Esophagus muscularis mucosa (tissue), 4 donors: ENCODE measurements around the gene MEGF9. TPM values are rescaled to one million over a fixed set of nuclear protein-coding genes. Genes with fewer than 3 reads are reported as not detected.

Experiments used
- DNase-seq: peaks from one replicate; pipeline ENCODE4 v3.0.0-alpha.2; 2017; ENCODE audit errors: extremely low spot score
- H3K27ac ChIP-seq, 4 donors: fragments of 200-600 bp; sonication (generic); replicated peaks in 1 of 4; 1 replicate in 3 of 4; 2 replicates in 1 of 4; pipeline ENCODE4 v1.5.1; 2016 to 2019; ENCODE audit warnings: mild to moderate bottlenecking in 1 of 4
- H3K27me3 ChIP-seq, 4 donors: fragments of 200-600 bp; sonication (generic); one replicate each; pipeline versions ENCODE4 v1.5.1 to v1.6.0; 2016 to 2019
- H3K36me3 ChIP-seq, 4 donors: fragments of 200-600 bp; sonication (generic); one replicate each; pipeline ENCODE4 v1.5.1; 2016 to 2019
- H3K4me1 ChIP-seq, 4 donors: fragments of 200-600 bp; sonication (generic); one replicate each; pipeline ENCODE4 v1.5.1; 2016 to 2019
- H3K4me3 ChIP-seq, 4 donors: fragments of 200-600 bp; sonication (generic); 1 replicate in 2 of 4; 2 replicates in 2 of 4; pipeline ENCODE4 v1.5.1; 2016 to 2019; ENCODE audit warnings: mild to moderate bottlenecking in 4 of 4, moderate library complexity in 1 of 4
- H3K9me3 ChIP-seq, 4 donors: fragments of 200-600 bp; sonication (generic); 1 replicate in 3 of 4; 2 replicates in 1 of 4; pipeline ENCODE4 v1.5.1; 2016 to 2019
- EP300 ChIP-seq: sonication (generic); formaldehyde crosslinking; IDR thresholded peaks from one replicate; pipeline ENCODE4 v1.6.1; 2017; ENCODE audit warnings: antibody characterized with exemption
- POLR2A ChIP-seq: fragments of 450-650 bp; IDR thresholded peaks from one replicate; pipeline ENCODE4 v1.6.1; 2017; ENCODE audit warnings: antibody characterized with exemption, moderate library complexity, mild to moderate bottlenecking, low read depth
- POLR2AphosphoS5 ChIP-seq, 2 donors: sonication (generic); formaldehyde crosslinking; IDR thresholded peaks; one replicate each; pipeline ENCODE4 v1.6.1; 2017; ENCODE audit warnings: antibody characterized with exemption in 2 of 2
- WGBS: methylation state at CpG from one replicate; pipeline ENCODE4 v1.1.5; 2018; 5-methylcytosine and 5-hydroxymethylcytosine counted together
- intact Hi-C: fragments of 100-400 bp; cut with DNase I; formaldehyde crosslinking; loops from one replicate; pipeline ENCODE4 v1.15.1; 2023
- total RNA-seq, 4 donors: library from RNA; depleted of rRNA; stranded (reverse); fragments of >200 nt; gene quantifications; one replicate each; pipeline versions ENCODE4 v1.1.0 to v1.2.1, GENCODE V29; 2016
- TF ChIP-seq, protein P1 (sequence below), 3 experiments: fragments of 200-600 bp in 2 of 3; fragments of 450-650 bp in 1 of 3; sonication (generic) in 2 of 3; IDR thresholded peaks; one replicate each; pipeline ENCODE4 v1.5.1; 2017 to 2019; ENCODE audit warnings: antibody characterized with exemption in 3 of 3, mild to moderate bottlenecking in 2 of 3, moderate library complexity in 1 of 3

The MEGF9 gene
- total RNA-seq, 4 donors from 2014 or later = 17.1 to 23.1 (median 18.9) TPM

DNA sequence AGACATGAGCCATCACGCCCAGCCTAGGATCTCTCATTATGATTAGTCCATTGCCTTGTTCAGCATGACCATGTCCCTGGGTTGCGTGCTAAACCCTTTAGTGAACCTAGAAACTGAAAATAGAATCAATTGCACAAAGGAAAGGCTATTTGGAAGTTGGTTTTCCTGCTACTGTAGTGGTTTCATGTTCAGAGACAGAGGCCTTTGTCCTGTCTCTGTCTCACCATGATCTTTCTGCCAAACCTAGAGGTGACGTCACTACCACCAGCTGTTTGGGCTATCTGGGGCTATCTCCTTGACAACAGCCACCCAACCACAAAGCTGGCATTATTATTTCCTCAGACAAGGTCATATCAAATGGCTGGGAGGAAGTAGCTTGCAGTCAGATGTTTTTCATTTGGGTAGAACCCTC lies 130.3 kb downstream of the MEGF9 start:
- Histone ChIP-seq H3K27ac (peak overlapping the region in 2 of 4 donors; percentile 29 to 52), H3K9me3 (no peaks in the 10 kb centered on the region), H3K27me3 (no peaks in the 10 kb centered on the region), H3K4me1 (peaks cover 7 to 15% (median 13%) of the 10 kb centered on the region in 4 donors), H3K36me3 (no peaks in the 10 kb centered on the region), H3K4me3 (no peak overlapping the region)
- WGBS = 60% methylated on average over 3 of the region's 3 CpGs
- intact Hi-C loops = no loop called here
- TF ChIP-seq, protein P1, sequence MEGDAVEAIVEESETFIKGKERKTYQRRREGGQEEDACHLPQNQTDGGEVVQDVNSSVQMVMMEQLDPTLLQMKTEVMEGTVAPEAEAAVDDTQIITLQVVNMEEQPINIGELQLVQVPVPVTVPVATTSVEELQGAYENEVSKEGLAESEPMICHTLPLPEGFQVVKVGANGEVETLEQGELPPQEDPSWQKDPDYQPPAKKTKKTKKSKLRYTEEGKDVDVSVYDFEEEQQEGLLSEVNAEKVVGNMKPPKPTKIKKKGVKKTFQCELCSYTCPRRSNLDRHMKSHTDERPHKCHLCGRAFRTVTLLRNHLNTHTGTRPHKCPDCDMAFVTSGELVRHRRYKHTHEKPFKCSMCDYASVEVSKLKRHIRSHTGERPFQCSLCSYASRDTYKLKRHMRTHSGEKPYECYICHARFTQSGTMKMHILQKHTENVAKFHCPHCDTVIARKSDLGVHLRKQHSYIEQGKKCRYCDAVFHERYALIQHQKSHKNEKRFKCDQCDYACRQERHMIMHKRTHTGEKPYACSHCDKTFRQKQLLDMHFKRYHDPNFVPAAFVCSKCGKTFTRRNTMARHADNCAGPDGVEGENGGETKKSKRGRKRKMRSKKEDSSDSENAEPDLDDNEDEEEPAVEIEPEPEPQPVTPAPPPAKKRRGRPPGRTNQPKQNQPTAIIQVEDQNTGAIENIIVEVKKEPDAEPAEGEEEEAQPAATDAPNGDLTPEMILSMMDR (IDR thresholded peaks at IDR 0.05) = no peak
- TF ChIP-seq POLR2A (no peak), EP300 (no peak)
- no peak for DNase-seq

DNA sequence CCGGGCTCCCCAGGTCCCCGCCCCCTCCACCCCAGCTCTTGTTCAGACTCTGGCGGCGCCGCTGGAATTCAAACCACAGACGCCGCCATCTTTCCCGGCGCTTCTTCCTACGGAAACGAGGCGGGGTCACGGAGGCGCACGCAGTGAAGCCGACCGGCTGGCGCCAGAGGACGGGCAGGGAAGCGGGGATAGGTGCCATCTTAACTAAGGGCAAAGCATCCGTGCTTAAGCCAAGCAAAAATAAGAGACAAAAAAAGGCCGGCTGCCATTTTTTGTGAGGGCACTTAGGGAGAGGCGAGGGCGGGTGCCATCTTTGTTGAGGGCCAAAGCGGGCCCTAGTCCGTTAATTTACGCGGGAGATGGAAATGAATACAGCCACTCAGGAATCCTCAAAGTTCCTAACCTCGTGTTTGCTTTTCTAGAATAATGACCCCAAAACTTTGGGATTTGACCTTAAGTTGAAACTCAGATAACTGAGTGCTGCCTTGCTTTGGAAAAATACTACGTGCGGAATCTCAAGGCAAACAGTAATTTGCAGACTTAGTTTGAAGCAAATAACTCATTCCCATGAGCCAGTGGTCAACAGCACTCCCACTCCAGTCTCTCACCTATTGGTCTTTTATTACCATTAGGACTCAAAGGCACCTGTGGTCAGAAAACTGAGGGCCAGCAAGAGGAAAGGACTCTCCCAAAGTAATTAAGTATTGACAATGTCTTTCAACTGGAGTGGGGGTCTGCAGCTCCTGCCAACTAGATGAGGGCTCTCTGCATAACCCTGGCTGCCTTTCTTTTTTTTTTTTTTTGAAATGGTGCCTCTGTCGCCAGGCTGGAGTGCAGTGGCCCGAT lies 134.0 kb downstream of the MEGF9 start, which contains the start of gene CDK5RAP2:
Gene CDK5RAP2 (minus strand): TSS at position 117 of the 846 bp plus-strand sequence. CDS start 189 bp downstream, outside the sequence.
- DNase-seq = peak; percentile 97
- Histone ChIP-seq H3K4me3 (peak within 1 kb of the TSS; percentile 69 to 99 (median 88)), H3K4me1 (peaks cover 13 to 30% (median 24%) of the 10 kb centered on the region in 4 donors), H3K9me3 (no peaks in the 10 kb centered on the region), H3K27me3 (no peaks in the 10 kb centered on the region), H3K36me3 (peaks cover 0 to 4% (median 0%) of the 10 kb centered on the region in 4 donors), H3K27ac (peak within 1 kb of the TSS; percentile 69 to 84 (median 79))
- WGBS = 10% methylated on average over 31 of the region's 33 CpGs
- intact Hi-C loops = no loop called here
- TF ChIP-seq, protein P1 (IDR thresholded peaks at IDR 0.05) = no peak
- TF ChIP-seq EP300 = no peak
- TF ChIP-seq POLR2AphosphoS5 (IDR thresholded peaks at IDR 0.05) = peak; percentile 71 to 86
- TF ChIP-seq POLR2A = no peak

DNA sequence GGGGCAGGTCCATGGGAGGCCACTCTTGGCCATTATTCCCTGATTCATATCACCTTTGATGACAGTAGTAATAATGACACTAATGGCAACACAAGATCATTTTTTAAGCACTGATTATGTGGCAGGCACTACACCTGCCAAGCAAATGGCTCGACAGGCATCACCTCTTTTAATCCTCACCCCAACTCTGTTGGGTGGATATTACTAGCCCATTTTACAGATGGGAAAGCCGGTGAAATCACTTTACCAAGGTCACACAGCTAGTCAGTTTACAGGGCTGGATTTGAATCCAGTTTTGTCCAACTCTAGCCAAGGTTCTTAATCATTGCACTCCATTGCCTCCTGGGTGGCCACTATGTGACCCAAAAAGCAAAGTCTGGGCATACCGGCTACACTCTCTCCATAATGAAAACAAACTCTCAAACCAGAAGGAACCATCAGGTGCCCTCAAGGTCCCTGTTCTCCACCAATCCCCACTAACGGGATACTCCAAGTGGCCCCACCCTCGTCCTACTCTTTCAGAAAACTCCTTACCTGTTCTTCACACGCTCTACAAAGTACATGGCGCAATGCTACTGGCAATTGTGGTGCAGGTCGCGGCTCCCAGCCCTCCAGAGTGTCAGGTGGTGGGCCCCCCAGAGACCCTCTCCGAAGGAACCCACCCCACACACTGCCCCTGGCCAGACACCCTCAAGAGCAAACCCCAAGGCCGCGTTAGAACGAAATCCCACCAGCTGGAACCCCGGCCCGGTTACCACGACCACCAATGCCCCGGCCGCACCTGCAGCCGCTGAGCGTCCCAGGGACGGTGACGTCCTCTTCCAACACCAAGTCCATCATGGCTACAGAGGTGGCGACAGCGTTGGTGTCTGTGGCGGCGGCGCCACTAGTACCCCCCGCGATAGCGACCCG lies 134.9 kb downstream of the MEGF9 start:
- Histone ChIP-seq H3K27me3 (no peaks in the 10 kb centered on the region), H3K27ac (peak overlapping the region; percentile 69 to 84 (median 79)), H3K36me3 (peaks cover 0 to 4% (median 0%) of the 10 kb centered on the region in 4 donors), H3K9me3 (no peaks in the 10 kb centered on the region), H3K4me3 (peak overlapping the region; percentile 69 to 99 (median 88)), H3K4me1 (peaks cover 13 to 34% (median 25%) of the 10 kb centered on the region in 4 donors)
- TF ChIP-seq POLR2AphosphoS5 (IDR thresholded peaks at IDR 0.05) = no peak
- TF ChIP-seq, protein P1 (IDR thresholded peaks at IDR 0.05) = no peak
- TF ChIP-seq POLR2A = no peak
- TF ChIP-seq EP300 = no peak
- DNase-seq = no peak
- intact Hi-C loops = no loop called here
- 13% methylated on average over 17 of the region's 31 CpGs for WGBS

DNA sequence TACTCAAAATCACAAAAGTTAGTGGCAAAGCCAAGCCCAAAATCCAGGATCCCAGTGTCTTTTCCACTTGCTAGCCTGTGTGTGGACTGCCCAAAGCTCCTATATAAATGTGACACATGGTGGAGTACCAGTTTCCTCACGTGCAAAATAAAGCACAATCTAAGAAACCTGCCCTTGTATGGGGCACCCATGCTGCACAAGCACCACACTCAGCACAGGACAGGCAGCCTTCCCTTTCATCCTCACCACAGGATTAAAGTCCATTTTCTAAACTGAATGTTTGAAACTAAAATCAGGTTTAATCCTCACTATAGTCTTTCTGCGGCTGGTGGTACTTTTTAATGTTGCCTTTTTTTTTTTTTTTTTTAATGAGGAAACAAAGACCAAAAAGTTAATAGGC lies 139.8 kb downstream of the MEGF9 start:
- intact Hi-C loops = no loop called here
- no peak for TF ChIP-seq POLR2A
- no peak for TF ChIP-seq POLR2AphosphoS5 (IDR thresholded peaks at IDR 0.05)
- TF ChIP-seq, protein P1 (IDR thresholded peaks at IDR 0.05) = no peak
- no peak for TF ChIP-seq EP300
- H3K4me1 ChIP-seq = peaks cover 35 to 69% (median 43%) of the 10 kb centered on the region in 4 donors
- no peaks in the 10 kb centered on the region for H3K27me3 ChIP-seq
- H3K4me3 ChIP-seq = no peak overlapping the region
- 76% methylated on average over 2 of the region's 2 CpGs for WGBS
- DNase-seq = no peak
- H3K27ac ChIP-seq = no peak overlapping the region
- H3K9me3 ChIP-seq = no peaks in the 10 kb centered on the region
- H3K36me3 ChIP-seq = peaks cover 16 to 27% (median 23%) of the 10 kb centered on the region in 4 donors
